NCI-H1092 treated with DMSO at 0.1 percent for 48 hours (cell line): ENCODE data around the gene CCSER1.
A peak's percentile ranks its signal among the peaks of the same experiment; 100 is the strongest.
"Not testable (repeated sequence)": the region's sequence is repeated elsewhere in the genome, so short reads cannot be mapped to it uniquely, and the experiment has no call there.

Source experiments
- DNase-seq: peaks from one replicate; lab custom pipeline; 2025; lab: John Stamatoyannopoulos, UW

CCSER1 gene

GRCh38 chr4:91170768-91171167 is 1043.6 kb downstream of the CCSER1 start:
- DNase-seq: no peak

- no peak for DNase-seq
Observed at GRCh38 chr4:91171217-91171616, 1044.0 kb downstream of the CCSER1 start.

GRCh38 chr4:91185061-91185460 is 1057.9 kb downstream of the CCSER1 start:
- DNase-seq: not testable (repeated sequence)

- DNase-seq: no peak
Observed at GRCh38 chr4:91198951-91199350, 1071.8 kb downstream of the CCSER1 start.

GRCh38 chr4:91207535-91207934 is 1080.3 kb downstream of the CCSER1 start:
- DNase-seq: no peak

- DNase-seq: no peak
Observed at GRCh38 chr4:91212211-91212610, 1085.0 kb downstream of the CCSER1 start.

GRCh38 chr4:91217831-91218403 is 1090.7 kb downstream of the CCSER1 start:
- not testable (repeated sequence) for DNase-seq

GRCh38 chr4:91220315-91220714 is 1093.1 kb downstream of the CCSER1 start:
- no peak for DNase-seq

- DNase-seq: no peak
Observed at GRCh38 chr4:91222014-91222413, 1094.8 kb downstream of the CCSER1 start.

- DNase-seq: no peak
Observed at GRCh38 chr4:91226867-91227266, 1099.7 kb downstream of the CCSER1 start.

GRCh38 chr4:91228659-91229058 is 1101.5 kb downstream of the CCSER1 start:
- no peak for DNase-seq

- no peak for DNase-seq
Observed at GRCh38 chr4:91233164-91233563, 1106.0 kb downstream of the CCSER1 start.

- DNase-seq: peak; percentile 52
Observed at GRCh38 chr4:91243132-91243531, 1115.9 kb downstream of the CCSER1 start.

GRCh38 chr4:91256043-91256442 is 1128.8 kb downstream of the CCSER1 start:
- DNase-seq: no peak

- no peak for DNase-seq
Observed at GRCh38 chr4:91256751-91257150, 1129.6 kb downstream of the CCSER1 start.

GRCh38 chr4:91257721-91258120 is 1130.5 kb downstream of the CCSER1 start:
- DNase-seq: no peak

- DNase-seq: no peak
Observed at GRCh38 chr4:91258326-91258725, 1131.1 kb downstream of the CCSER1 start.

GRCh38 chr4:91267543-91267942 is 1140.3 kb downstream of the CCSER1 start:
- DNase-seq: no peak

- not testable (repeated sequence) for DNase-seq
Observed at GRCh38 chr4:91268481-91268880, 1141.3 kb downstream of the CCSER1 start.

- DNase-seq: no peak
Observed at GRCh38 chr4:91268913-91269312, 1141.7 kb downstream of the CCSER1 start.

GRCh38 chr4:91279899-91280298 is 1152.7 kb downstream of the CCSER1 start:
- DNase-seq: no peak

GRCh38 chr4:91280551-91281290 is 1153.5 kb downstream of the CCSER1 start:
- DNase-seq: peak; percentile 42

- DNase-seq: no peak
Observed at GRCh38 chr4:91282217-91282616, 1155.0 kb downstream of the CCSER1 start.

GRCh38 chr4:91283726-91284230 is 1156.6 kb downstream of the CCSER1 start:
- DNase-seq: no peak
